ENCODE results near the gene LNP1.
"Not testable (repeated sequence)": the region's sequence is repeated elsewhere in the genome, so short reads cannot be mapped to it uniquely, and the experiment has no call there.

The LNP1 gene

DNA sequence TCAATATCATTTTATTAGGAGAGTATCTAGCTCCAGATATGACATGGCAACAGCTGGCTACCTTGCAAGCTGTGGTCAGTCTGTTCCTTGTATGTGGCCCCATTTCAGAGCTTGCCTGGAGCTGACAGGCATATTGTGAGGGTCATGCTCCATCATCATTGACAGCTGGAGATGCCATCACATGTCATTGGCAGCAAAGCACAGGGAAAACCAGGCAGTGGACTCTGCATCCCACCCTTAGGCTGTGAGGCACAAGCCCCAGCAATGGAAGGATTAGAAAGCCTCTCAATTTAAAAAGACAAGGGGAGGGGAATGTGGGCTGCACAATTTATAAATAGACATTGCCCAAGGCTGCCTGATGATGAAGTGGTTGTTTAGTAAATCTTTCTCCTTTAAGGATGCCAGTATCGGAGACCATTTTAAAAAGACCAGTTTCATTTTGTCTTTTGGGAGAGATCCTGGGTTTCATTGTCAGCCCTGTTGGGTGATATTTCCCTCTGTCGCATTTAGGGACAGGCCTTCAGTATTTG lies 27.9 kb downstream of the LNP1 start:
- DNase-seq (ENCODE audit: low read depth) = no peak

DNA sequence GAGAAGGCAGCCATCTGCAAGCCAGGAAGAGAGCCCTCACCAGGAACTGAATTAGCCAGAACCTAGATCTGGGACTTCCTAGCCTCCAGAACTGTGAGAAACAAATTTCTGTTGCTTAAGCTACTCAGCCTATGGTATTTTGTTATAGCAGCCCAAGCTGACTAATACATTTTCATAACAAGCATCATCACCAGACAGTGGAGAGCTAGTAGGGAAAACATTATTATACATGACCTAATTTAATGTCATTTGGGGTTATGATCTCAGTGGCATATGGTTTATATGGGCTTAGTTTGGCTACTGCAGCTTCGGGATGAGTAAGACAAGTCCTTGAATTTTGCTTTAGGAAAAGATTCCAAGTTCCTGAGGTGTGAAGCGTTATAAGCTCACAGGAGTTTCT lies 35.6 kb downstream of the LNP1 start:
- no peak for DNase-seq (ENCODE audit: low read depth)

DNA sequence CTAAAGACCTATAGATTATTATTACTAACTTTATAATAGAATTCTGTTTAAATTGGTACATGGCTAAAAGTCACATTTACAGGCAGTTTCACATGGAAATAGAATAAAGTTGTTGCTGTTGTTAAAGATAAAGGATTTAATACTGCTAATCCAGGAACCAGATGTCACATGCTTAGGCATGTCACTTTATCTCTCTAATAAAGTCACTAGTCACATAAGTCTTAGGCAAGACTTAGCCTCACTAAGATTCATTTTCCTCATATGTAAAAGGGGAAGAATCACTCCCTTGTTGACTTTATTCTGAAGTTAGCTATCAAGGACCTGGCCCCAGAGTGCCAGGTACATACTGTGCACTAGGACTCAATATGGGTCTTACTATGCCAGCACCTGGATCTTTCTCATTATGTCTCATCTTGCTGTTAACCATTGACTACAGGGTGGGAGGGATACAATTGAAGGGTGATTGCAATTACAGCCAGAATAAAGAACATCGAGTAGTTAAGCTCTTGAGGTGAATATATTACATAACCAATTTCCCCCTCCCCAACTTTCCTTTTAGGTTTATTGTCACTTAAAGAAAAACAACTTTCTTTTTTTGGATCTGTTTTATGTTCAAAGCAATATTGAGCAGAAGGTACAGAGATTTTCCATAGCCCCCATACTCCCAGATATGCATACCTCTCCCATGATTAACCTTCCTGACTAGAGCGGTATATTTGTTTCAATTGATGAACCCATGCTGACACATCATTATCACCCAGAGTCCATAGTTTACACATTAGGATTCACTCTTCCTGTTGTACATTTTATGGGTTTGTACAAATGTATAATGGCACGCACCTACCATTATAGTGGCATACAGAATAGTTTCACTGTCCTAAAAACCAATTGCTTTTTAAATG lies 36.6 kb downstream of the LNP1 start:
- no peak for DNase-seq (ENCODE audit: low read depth)

- DNase-seq (ENCODE audit: low read depth) = no peak
Observed at GRCh38 chr3:100438623-100438974, 37.3 kb downstream of the LNP1 start.

DNA sequence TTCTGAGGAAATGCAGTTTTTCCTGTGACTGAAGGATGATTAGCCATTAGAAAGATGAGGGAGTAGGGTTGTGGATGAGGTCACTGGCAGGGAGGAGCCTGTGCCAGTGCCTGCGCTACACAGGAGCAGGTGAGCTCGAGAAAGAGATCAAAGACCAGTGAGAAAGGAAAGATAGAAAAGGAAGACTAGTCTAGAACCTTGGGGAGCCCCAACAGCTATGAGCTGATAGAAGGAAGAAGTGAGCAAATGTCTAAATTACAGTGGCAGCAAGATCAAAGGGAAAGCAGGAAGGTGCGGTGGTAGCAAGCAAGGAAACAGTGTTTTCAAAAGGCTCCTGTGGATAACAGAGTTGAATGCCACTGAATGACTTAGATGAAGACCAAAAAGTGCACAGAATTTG lies 39.6 kb downstream of the LNP1 start:
- DNase-seq (ENCODE audit: low read depth) = no peak

GRCh38 chr3:100443690-100444089 lies 42.4 kb downstream of the LNP1 start:
- DNase-seq (ENCODE audit: low read depth) = no peak

DNA sequence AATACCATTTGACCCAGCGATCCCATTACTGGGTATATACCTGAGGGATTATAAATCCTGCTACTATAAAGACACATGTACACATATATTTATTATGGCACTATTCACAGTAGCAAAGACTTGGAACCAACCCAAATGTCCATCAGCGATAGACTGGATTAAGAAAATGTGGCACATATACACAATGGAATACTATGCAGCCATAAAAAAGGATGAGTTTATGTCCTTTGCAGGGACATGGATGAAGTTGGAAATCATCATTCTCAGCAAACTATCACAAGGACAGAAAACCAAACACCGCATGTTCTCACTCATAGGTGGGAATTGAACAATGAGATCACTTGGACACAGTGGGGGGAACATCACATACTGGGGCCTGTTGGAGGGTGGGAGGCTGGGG lies 45.7 kb downstream of the LNP1 start:
- not testable (repeated sequence) for DNase-seq (ENCODE audit: low read depth)

GRCh38 chr3:100448079-100448478 lies 46.7 kb downstream of the LNP1 start:
- DNase-seq (ENCODE audit: low read depth) = no peak

DNA sequence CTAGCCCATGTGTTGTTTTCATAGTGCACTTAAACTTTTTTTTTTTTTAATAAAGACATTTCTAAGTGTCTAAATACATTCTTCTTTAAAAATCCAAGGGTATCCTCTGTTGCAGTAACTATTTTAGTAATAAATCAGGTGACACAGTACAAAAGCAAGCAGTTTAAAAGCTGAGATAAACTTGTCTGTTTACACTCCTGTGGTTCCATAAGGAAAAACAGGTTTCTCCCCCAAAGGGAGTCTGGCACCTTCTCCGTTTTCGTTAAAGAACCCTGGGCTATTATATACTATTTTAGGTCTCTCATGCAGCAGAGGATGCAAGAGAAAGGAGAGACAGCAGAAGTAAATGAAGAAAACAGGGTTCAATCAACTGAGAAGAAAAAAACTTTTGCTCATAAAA lies 47.9 kb downstream of the LNP1 start:
- DNase-seq (ENCODE audit: low read depth) = no peak

- no peak for DNase-seq (ENCODE audit: low read depth)
Observed at GRCh38 chr3:100454677-100455076, 53.3 kb downstream of the LNP1 start.

DNA sequence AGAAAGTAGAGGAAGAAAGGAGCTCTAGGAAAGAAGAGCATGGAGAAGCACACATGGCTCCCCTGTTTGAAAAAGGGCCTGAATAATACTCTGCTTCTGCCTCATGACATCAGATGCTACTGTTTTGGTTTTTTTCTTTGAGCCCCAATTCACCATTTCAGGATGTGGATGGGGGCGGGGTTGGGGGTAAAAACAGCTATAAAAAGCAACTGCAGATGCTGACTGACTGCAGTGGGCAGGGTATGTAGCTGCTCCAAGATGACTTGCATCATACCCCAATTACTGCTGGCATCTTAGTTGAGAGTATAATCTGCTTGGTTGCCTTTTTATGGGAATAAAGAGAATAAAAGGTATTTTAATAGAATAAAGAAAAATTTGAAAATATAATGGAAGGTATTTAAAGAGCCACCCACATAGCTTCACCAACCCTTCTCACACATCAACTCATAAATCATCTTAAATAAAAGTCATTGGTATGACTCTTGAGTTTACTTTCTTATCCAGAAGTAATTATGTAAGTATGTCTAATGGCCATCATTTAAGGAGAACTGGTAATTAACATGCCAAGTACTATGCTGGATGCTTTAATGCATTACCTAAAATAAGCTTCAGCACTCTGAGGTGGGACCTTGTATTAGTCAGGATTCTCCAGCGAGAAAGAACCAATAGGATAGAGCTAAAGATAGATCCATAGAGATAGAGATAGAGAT lies 54.7 kb downstream of the LNP1 start:
- DNase-seq (ENCODE audit: low read depth) = no peak

- DNase-seq (ENCODE audit: low read depth) = no peak
Observed at GRCh38 chr3:100456745-100457144, 55.4 kb downstream of the LNP1 start.

- DNase-seq (ENCODE audit: low read depth) = no peak
Observed at GRCh38 chr3:100457811-100458210, 56.5 kb downstream of the LNP1 start.

- no peak for DNase-seq (ENCODE audit: low read depth)
Observed at GRCh38 chr3:100458814-100459213, 57.5 kb downstream of the LNP1 start.

GRCh38 chr3:100463002-100463401 lies 61.7 kb downstream of the LNP1 start:
- peak; percentile 30 for DNase-seq (ENCODE audit: low read depth)

DNA sequence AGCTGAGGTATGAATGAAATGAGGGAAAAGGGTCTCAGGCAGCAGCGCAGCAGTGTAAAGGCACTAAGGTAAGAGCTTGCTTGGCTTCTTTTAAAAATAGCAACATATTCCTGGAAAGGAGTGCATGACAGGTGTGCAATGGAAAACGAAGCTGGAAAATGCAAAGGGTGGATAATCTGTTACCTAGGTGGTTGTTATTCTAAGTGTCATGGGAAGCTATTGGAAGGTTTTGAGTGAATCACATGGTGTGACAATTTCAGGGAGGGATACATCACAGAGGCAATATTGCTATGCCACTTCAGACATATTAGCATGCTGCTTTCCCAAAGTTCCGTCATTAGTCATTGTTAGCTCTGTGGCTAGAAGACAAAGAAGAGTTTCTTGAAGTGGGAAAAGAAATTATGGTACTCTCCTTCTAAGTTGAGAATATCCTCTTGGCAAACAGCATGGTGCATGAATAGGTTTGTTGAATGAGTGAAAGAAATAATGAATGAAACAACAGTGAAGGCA lies 62.4 kb downstream of the LNP1 start:
- DNase-seq (ENCODE audit: low read depth) = no peak

GRCh38 chr3:100465892-100466777 lies 64.8 kb downstream of the LNP1 start:
- no peak for DNase-seq (ENCODE audit: low read depth)

DNA sequence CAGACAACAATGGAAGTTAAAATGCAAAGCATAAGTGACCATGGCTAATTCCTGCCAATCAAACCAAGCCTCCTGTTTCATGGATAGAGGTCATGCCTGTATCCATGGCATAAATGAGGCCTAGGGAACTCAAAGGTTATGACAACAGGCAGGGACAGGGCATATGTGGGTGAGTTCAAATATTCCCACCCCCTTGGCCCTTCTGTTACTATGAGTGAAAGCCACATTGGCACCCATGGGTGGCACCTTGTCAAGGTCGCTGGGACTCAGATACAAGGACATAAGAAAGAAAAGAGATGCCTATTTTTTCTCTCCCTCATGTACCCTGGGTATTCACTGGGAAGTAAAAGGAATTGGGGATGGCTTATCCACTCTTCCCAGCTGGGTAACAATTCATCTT lies 65.8 kb downstream of the LNP1 start:
- DNase-seq (ENCODE audit: low read depth) = no peak

- no peak for DNase-seq (ENCODE audit: low read depth)
Observed at GRCh38 chr3:100468676-100469075, 67.3 kb downstream of the LNP1 start.

DNA sequence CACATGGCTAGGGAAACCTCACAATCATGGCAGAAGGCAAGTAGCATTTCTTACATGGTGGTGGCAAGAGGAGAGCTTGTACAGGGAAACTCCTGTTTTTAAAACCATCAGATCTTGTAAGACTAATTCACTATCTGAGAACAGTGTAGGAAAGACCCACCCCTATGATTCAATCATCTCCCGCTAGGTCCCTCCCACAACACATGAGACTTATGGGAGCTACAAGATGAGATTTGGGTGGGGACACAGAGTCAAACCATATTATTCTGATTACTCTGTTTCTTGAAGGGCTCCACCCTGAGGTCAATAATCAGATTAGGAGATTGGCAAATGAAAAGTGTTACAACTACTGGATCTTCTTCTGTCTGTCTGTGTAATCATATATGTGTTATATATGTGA lies 69.6 kb downstream of the LNP1 start:
- no peak for DNase-seq (ENCODE audit: low read depth)

DNA sequence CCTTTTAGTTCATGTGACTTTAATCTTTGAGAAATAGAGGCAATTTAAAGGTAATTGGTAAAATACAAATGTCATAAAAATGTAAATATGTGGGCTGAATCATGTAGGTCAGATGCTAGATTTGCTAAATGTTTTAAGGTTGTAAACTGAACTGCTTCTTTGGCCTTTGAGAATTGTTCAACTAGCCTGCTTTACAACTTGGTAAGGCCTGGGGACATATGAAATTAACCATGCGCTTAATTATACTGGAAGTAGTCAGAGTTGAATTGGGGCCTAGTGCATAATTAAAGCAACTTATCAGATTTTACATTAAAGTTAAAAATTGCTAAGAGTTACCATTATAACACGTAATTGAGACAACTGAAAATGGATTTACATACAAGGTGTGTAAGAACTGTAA lies 70.1 kb downstream of the LNP1 start:
- no peak for DNase-seq (ENCODE audit: low read depth)

- DNase-seq (ENCODE audit: low read depth) = not testable (repeated sequence)
Observed at GRCh38 chr3:100477851-100478360, 76.6 kb downstream of the LNP1 start.

Data from non-pigmented ciliary epithelial cell (primary cell).